PFSK-1 (cell line): Measurements from ENCODE around the gene BEND7.

ENCODE experiments used
- FOXP2 ChIP-seq: optimal IDR thresholded peaks from 2 replicates; pipeline ENCODE3; 2011; ENCODE audit warnings: borderline replicate concordance, control low read depth, inconsistent platforms; ENCODE audit not compliant: insufficient read depth; ENCODE audit errors: extremely low read length, extremely low read depth
- POLR2AphosphoS5 ChIP-seq: IDR thresholded peaks from 2 replicates; pipeline ENCODE4 v1.6.1; 2012; ENCODE audit warnings: low read depth, mild to moderate bottlenecking, control low read depth, low read length, moderate library complexity
- SIN3A ChIP-seq: IDR thresholded peaks from 2 replicates; pipeline ENCODE4 v1.6.1; 2012; ENCODE audit warnings: mild to moderate bottlenecking, low read length, moderate library complexity, borderline replicate concordance; ENCODE audit not compliant: insufficient read depth
- TAF1 ChIP-seq: IDR thresholded peaks from 2 replicates; pipeline ENCODE4 v1.6.1; 2012; ENCODE audit warnings: low read length, control low read depth, borderline replicate concordance; ENCODE audit not compliant: insufficient read depth
- TF ChIP-seq, protein P1 (sequence below), 2 experiments: IDR thresholded peaks; 2 replicates each; pipeline versions ENCODE4 v1.6.1 to v1.8.0; 2011 to 2012; ENCODE audit warnings: low read depth in 2 of 2, low read length in 2 of 2, control low read depth in 1 of 2, inconsistent platforms in 1 of 2, mild to moderate bottlenecking in 1 of 2, moderate library complexity in 1 of 2; ENCODE audit not compliant: insufficient read depth in 1 of 2

BEND7 gene

DNA sequence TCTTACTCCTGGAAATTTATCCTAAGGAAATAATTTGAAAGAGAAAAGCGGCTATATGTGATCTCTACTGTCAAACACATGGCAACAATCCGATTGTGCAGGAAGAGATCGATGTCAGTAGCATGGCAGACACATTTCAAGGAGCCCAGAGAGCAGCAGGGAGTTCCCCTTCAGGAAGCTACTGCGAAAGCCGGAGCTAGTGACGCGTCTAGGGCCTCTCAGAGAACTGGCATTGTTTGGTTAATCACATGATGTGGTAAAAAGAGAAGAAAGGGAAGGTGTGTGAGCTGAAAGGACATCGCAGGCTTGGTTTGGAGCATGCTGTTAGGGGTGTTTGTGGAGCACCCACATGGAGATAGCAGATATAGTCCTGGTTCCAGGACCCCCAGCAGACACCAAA lies 74.9 kb downstream of the BEND7 start:
- TF ChIP-seq TAF1 = no peak
- TF ChIP-seq, protein P1, sequence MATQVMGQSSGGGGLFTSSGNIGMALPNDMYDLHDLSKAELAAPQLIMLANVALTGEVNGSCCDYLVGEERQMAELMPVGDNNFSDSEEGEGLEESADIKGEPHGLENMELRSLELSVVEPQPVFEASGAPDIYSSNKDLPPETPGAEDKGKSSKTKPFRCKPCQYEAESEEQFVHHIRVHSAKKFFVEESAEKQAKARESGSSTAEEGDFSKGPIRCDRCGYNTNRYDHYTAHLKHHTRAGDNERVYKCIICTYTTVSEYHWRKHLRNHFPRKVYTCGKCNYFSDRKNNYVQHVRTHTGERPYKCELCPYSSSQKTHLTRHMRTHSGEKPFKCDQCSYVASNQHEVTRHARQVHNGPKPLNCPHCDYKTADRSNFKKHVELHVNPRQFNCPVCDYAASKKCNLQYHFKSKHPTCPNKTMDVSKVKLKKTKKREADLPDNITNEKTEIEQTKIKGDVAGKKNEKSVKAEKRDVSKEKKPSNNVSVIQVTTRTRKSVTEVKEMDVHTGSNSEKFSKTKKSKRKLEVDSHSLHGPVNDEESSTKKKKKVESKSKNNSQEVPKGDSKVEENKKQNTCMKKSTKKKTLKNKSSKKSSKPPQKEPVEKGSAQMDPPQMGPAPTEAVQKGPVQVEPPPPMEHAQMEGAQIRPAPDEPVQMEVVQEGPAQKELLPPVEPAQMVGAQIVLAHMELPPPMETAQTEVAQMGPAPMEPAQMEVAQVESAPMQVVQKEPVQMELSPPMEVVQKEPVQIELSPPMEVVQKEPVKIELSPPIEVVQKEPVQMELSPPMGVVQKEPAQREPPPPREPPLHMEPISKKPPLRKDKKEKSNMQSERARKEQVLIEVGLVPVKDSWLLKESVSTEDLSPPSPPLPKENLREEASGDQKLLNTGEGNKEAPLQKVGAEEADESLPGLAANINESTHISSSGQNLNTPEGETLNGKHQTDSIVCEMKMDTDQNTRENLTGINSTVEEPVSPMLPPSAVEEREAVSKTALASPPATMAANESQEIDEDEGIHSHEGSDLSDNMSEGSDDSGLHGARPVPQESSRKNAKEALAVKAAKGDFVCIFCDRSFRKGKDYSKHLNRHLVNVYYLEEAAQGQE (IDR thresholded peaks at IDR 0.05; ENCODE audit: insufficient read depth in 1 of 2, low read depth in 2 of 2, low read length in 2 of 2) = no peak
- TF ChIP-seq POLR2AphosphoS5 = no peak
- no peak for TF ChIP-seq FOXP2

DNA sequence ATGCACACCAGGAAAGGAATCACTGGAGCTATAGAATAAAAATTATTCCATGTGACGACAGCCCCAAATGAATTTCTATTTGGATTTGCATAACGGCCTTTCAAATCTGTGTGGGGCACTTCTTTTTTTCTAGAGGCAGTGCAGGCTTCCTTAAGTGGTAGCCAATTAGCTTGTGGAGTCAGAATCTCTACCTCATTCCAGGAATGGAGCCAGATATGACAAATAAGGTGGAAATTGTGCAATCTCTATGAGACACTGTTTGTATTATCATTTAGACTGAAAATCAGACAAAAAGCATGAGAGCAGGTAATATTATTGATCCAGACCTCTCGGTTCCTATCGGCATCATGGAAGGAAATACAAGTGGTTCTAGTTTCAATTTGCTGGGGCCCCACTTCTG lies 78.7 kb downstream of the BEND7 start:
- no peak for TF ChIP-seq TAF1
- TF ChIP-seq POLR2AphosphoS5 = no peak

DNA sequence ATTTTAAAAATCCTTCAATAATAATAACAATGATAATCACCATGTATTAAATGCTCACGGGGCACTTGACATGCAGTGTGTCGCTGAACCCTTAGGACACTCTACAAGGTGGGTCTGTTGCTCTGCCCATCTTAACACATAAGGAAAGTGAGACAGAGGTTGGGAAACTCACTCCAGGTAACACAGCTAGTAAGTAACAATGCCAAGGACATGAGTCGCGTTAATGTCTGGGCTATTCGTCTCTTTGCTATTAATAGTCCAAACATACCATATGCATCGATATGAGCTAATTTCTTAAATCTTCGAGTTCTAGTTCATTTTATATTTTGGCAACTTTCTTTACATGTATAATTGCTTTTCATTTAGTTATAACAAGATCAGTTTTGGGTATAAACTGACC lies 79.5 kb downstream of the BEND7 start:
- TF ChIP-seq, protein P1 (IDR thresholded peaks at IDR 0.05; ENCODE audit: insufficient read depth in 1 of 2, low read depth in 2 of 2, low read length in 2 of 2) = no peak
- no peak for TF ChIP-seq POLR2AphosphoS5
- no peak for TF ChIP-seq SIN3A
- no peak for TF ChIP-seq FOXP2
- TF ChIP-seq TAF1 = no peak

DNA sequence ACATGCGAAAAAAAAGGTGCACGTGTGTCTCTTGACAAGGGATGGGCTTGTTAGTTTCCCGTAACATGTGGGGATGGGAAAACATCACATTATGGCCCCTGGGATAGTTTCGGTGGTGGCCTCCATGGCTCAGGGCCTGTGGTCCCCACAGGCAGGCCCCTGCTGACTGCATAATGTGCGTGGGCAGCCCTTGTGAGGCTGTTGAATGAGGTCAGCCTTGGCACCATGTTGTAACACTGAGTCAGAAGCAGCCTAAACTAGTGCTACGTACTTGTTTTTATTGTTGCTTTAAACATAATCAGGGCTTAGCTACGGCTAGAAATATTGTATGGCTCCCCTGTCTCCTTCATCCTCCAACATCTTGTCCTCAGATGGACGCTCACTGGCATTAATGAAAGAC lies 80.6 kb downstream of the BEND7 start:
- TF ChIP-seq TAF1 (no peak), SIN3A (no peak), POLR2AphosphoS5 (no peak), FOXP2 (no peak)
- TF ChIP-seq, protein P1 (IDR thresholded peaks at IDR 0.05; ENCODE audit: insufficient read depth in 1 of 2, low read depth in 2 of 2, low read length in 2 of 2) = no peak

DNA sequence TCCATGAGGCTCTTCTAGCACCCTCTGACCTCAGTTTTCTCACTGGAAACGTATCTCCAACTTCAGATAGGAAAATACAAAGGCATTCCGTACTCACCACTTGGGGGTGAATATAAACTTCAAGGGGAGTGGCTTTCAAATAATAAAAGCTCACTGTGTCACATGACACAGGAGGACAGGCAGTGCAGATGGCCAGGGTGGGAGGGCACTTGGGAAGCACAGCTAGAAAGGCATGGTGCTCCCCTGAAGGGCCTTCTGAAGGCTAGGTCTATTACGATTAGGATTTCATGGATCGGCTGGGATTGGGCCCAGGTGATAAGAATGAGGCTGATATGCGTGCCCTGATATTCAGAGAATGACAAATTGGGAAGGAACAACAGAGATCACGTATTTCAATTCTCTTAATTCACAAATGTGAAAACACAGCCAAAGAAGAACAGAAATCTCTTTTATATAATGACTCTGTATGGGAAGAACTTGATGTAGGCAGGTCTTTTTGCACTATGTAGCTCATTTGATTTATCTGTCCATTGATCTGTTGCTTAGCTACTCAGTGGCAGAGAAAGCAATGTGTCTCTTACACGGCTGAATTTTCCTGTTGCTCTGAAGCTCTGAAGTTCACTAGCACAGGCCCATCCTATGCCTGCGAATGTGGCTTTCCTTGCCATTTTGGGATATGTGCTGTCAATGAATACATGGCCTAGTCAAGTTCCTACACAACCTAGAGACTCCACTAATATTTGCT lies 83.0 kb downstream of the BEND7 start:
- TF ChIP-seq, protein P1 (IDR thresholded peaks at IDR 0.05; ENCODE audit: insufficient read depth in 1 of 2, low read depth in 2 of 2, low read length in 2 of 2) = no peak
- TF ChIP-seq FOXP2 = no peak
- no peak for TF ChIP-seq TAF1
- TF ChIP-seq SIN3A = no peak
- TF ChIP-seq POLR2AphosphoS5 = no peak

DNA sequence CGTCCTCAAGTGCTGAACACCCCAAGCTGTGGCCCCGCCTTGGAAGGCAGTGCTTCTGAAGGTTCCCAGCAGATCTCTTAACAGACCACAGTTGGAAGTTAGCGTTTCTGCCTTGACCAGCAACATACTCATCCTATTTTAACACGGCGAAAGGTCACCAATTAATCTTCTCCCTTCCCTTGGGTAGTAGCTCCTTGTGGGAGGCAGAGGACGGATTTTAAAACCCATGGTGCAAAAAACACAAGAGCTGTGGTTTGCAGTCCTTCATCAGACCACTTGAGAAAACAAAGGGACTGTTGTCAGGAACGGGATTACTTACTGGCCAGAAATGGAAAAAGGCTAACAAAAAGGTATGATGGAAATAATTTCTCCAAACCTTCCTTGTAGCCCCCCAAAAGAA lies 87.3 kb downstream of the BEND7 start:
- TF ChIP-seq, protein P1 (IDR thresholded peaks at IDR 0.05; ENCODE audit: insufficient read depth in 1 of 2, low read depth in 2 of 2, low read length in 2 of 2) = no peak
- TF ChIP-seq POLR2AphosphoS5 = no peak
- TF ChIP-seq FOXP2 = no peak
- no peak for TF ChIP-seq TAF1
- no peak for TF ChIP-seq SIN3A
